Measurements from ENCODE around the gene LRRN2. TPM values are rescaled to one million over a fixed set of nuclear protein-coding genes. Genes with fewer than 3 reads are reported as not detected.

LRRN2 gene
- total RNA-seq, 5 donors from 2014 or later (not counting 1 experiment from before 2014, with no cell fraction given) = 0.03 TPM; not detected in 4

DNA sequence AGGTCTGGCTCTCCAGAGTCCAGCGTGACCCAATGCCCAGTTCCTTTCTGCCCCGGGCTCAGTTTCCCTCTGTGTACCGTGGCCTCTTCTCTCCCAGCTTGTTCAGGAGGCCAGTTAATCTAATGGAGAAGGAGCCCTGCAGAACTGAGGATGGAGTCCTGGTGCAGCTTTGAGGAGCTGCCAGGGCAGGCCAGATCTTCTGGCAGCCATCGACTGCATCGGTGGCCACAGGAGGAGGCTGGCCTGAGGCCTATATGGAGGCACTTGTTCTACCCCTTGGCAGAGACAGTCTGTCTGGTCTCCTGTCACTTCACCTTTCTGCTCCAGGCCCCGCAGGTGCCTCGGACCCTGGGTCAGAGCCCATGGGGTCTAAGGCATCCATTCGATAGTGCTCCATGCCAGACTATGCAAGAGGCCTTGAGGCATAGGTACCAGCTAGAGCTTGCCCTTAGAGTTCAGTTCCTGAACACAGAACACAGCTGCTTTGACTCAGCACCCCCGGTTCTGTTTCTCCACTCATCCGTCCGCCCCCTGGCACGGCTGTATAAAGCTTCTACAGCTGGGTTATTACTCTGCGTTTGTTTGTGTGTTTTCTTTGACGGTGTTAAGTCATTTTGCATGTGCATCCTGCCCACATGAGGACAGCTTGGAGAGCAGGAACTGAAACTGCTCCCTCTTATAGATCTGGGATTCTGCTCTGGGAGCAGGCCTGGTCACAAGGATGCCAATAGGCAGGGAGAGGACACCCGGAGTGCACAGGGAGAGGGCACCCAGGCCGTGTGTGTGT is 18.5 kb upstream of the LRRN2 start:
- POLR2A ChIA-PET = no interaction called here
- CTCF ChIA-PET = no interaction called here
- H3K4me1 Mint-ChIP-seq = peaks cover 17 to 37% (median 18%) of the 10 kb centered on the region in 3 donors

GRCh38 chr1:204703268-204703664 is 17.7 kb upstream of the LRRN2 start:
- 33% methylated on average over 3 of the region's 5 CpGs for WGBS (ENCODE audit: insufficient coverage)
- H3K27me3 Mint-ChIP-seq = peaks cover 0 to 10% of the 10 kb centered on the region in 2 donors
- Histone ChIP-seq H3K4me3 (ENCODE audit: control insufficient read depth in 1 of 2, extremely low read depth in 1 of 2, low read length in 1 of 2) (no peak overlapping the region), H3K9me3 (no peaks in the 10 kb centered on the region), H3K27me3 (replicated peaks in 1 of 2; ENCODE audit: control insufficient read depth in 2 of 2, extremely low read depth in 1 of 2, insufficient read depth in 2 of 2, low read length in 1 of 2) (peaks cover 0 to 34% of the 10 kb centered on the region in 2 experiments), H3K27ac (ENCODE audit: low read length) (no peak overlapping the region), H3K4me1 (ENCODE audit: control insufficient read depth in 1 of 2, extremely low read depth in 1 of 2, insufficient read depth in 2 of 2, low read length in 2 of 2) (peaks cover 12 to 19% of the 10 kb centered on the region in 2 experiments), H3K36me3 (ENCODE audit: control insufficient read depth in 2 of 2, extremely low read depth in 1 of 2, insufficient read depth in 1 of 2, low read length in 1 of 2) (no peaks in the 10 kb centered on the region)
- DNase-seq (no peak), ATAC-seq (replicated peaks in 1 of 4) (no peak)
- H3K9me3 Mint-ChIP-seq = no peaks in the 10 kb centered on the region
- H3K27ac Mint-ChIP-seq = no peak overlapping the region
- ChIA-PET CTCF (no interaction called here), POLR2A (no interaction called here)
- H3K4me1 Mint-ChIP-seq = peaks cover 17 to 37% (median 18%) of the 10 kb centered on the region in 3 donors
- no peak overlapping the region for H3K4me3 Mint-ChIP-seq
- H3K36me3 Mint-ChIP-seq = no peaks in the 10 kb centered on the region

More for the DNA sequence above, 18.5 kb upstream of the LRRN2 start:
- Histone ChIP-seq H3K9me3 (no peaks in the 10 kb centered on the region), H3K27me3 (replicated peaks in 1 of 2; ENCODE audit: control insufficient read depth in 2 of 2, extremely low read depth in 1 of 2, insufficient read depth in 2 of 2, low read length in 1 of 2) (peaks cover 0 to 34% of the 10 kb centered on the region in 2 experiments), H3K4me3 (ENCODE audit: control insufficient read depth in 1 of 2, extremely low read depth in 1 of 2, low read length in 1 of 2) (no peak overlapping the region), H3K36me3 (ENCODE audit: control insufficient read depth in 2 of 2, extremely low read depth in 1 of 2, insufficient read depth in 1 of 2, low read length in 1 of 2) (no peaks in the 10 kb centered on the region), H3K27ac (ENCODE audit: low read length) (no peak overlapping the region), H3K4me1 (ENCODE audit: control insufficient read depth in 1 of 2, extremely low read depth in 1 of 2, insufficient read depth in 2 of 2, low read length in 2 of 2) (peaks cover 12 to 19% of the 10 kb centered on the region in 2 experiments)
- 78% methylated on average over 10 of the region's 16 CpGs for WGBS (ENCODE audit: insufficient coverage)
- Mint-ChIP-seq H3K9me3 (no peaks in the 10 kb centered on the region), H3K4me3 (no peak overlapping the region), H3K27me3 (peaks cover 0 to 12% of the 10 kb centered on the region in 2 donors), H3K27ac (no peak overlapping the region), H3K36me3 (no peaks in the 10 kb centered on the region)
- DNase-seq (no peak), ATAC-seq (replicated peaks in 1 of 4) (no peak)

- Histone ChIP-seq H3K9me3 (no peaks in the 10 kb centered on the region), H3K4me1 (ENCODE audit: control insufficient read depth in 1 of 2, extremely low read depth in 1 of 2, insufficient read depth in 2 of 2, low read length in 2 of 2) (peaks cover 12 to 17% of the 10 kb centered on the region in 2 experiments), H3K27ac (ENCODE audit: low read length) (no peak overlapping the region), H3K27me3 (replicated peaks in 1 of 2; ENCODE audit: control insufficient read depth in 2 of 2, extremely low read depth in 1 of 2, insufficient read depth in 2 of 2, low read length in 1 of 2) (peaks cover 0 to 30% of the 10 kb centered on the region in 2 experiments), H3K36me3 (ENCODE audit: control insufficient read depth in 2 of 2, extremely low read depth in 1 of 2, insufficient read depth in 1 of 2, low read length in 1 of 2) (no peaks in the 10 kb centered on the region), H3K4me3 (ENCODE audit: control insufficient read depth in 1 of 2, extremely low read depth in 1 of 2, low read length in 1 of 2) (no peak overlapping the region)
- Mint-ChIP-seq H3K36me3 (no peaks in the 10 kb centered on the region), H3K9me3 (no peaks in the 10 kb centered on the region), H3K27ac (no peak overlapping the region), H3K27me3 (peaks cover 0 to 10% of the 10 kb centered on the region in 2 donors), H3K4me1 (peaks cover 14 to 32% (median 17%) of the 10 kb centered on the region in 3 donors), H3K4me3 (no peak overlapping the region)
- CTCF ChIA-PET = no interaction called here
- ATAC-seq (replicated peaks in 1 of 4) (no peak), DNase-seq (no peak)
- POLR2A ChIA-PET = no interaction called here
- 60% methylated on average over 1 of the region's 8 CpGs for WGBS (ENCODE audit: insufficient coverage)
Observed at GRCh38 chr1:204702552-204703267, 17.2 kb upstream of the LRRN2 start.

DNA sequence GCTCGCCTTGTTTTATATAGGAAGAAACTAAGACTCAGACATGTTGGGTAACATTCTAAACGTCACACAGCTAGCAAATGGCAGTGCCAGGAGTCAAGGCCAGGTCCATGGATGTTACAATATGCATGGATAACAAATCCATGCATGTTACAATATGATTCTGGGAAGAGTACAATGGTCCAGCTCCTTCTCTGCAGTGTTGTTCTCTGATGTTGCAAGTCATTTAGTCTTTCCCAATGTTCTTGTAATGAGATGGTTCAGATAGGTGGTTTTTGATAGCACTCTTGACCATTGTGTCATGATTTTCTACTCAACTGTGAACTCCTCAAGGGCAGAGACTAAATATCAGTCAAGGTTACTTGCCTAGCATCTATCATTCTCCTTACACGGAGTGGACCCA is 15.7 kb upstream of the LRRN2 start:
- DNase-seq = no peak
- Histone ChIP-seq H3K27ac (ENCODE audit: low read length) (no peak overlapping the region), H3K27me3 (replicated peaks in 1 of 2; ENCODE audit: control insufficient read depth in 2 of 2, extremely low read depth in 1 of 2, insufficient read depth in 2 of 2, low read length in 1 of 2) (peaks cover 0 to 22% of the 10 kb centered on the region in 2 experiments), H3K9me3 (no peaks in the 10 kb centered on the region), H3K36me3 (ENCODE audit: control insufficient read depth in 2 of 2, extremely low read depth in 1 of 2, insufficient read depth in 1 of 2, low read length in 1 of 2) (no peaks in the 10 kb centered on the region), H3K4me1 (ENCODE audit: control insufficient read depth in 1 of 2, extremely low read depth in 1 of 2, insufficient read depth in 2 of 2, low read length in 2 of 2) (peaks cover 4% of the 10 kb centered on the region in 2 experiments), H3K4me3 (ENCODE audit: control insufficient read depth in 1 of 2, extremely low read depth in 1 of 2, low read length in 1 of 2) (no peak overlapping the region)
- Mint-ChIP-seq H3K4me3 (no peak overlapping the region), H3K27me3 (peaks cover 0 to 7% of the 10 kb centered on the region in 2 donors), H3K27ac (no peak overlapping the region), H3K36me3 (no peaks in the 10 kb centered on the region), H3K9me3 (no peaks in the 10 kb centered on the region), H3K4me1 (peaks cover 4 to 18% (median 5%) of the 10 kb centered on the region in 3 donors)
- ATAC-seq (replicated peaks in 1 of 4) = no peak
- ChIA-PET POLR2A (no interaction called here), CTCF (no interaction called here)
- 64% methylated on average over 2 of the region's 3 CpGs for WGBS (ENCODE audit: insufficient coverage)

- Histone ChIP-seq H3K4me1 (ENCODE audit: control insufficient read depth in 1 of 2, extremely low read depth in 1 of 2, insufficient read depth in 2 of 2, low read length in 2 of 2) (no peaks in the 10 kb centered on the region), H3K27ac (ENCODE audit: low read length) (no peak overlapping the region), H3K36me3 (ENCODE audit: control insufficient read depth in 2 of 2, extremely low read depth in 1 of 2, insufficient read depth in 1 of 2, low read length in 1 of 2) (no peaks in the 10 kb centered on the region), H3K27me3 (replicated peaks in 1 of 2; ENCODE audit: control insufficient read depth in 2 of 2, extremely low read depth in 1 of 2, insufficient read depth in 2 of 2, low read length in 1 of 2) (peaks cover 0 to 7% of the 10 kb centered on the region in 2 experiments), H3K9me3 (no peaks in the 10 kb centered on the region), H3K4me3 (ENCODE audit: control insufficient read depth in 1 of 2, extremely low read depth in 1 of 2, low read length in 1 of 2) (no peak overlapping the region)
- POLR2A ChIA-PET = interaction anchor here in 1 of 2 donors (0.6 kb wide), 1 partner anchor 56 kb away, joined by 7 read pairs; no protein-coding TSS in a partner anchor
- H3K4me1 Mint-ChIP-seq = no peaks in the 10 kb centered on the region
- H3K27me3 Mint-ChIP-seq = peaks cover 3 to 6% of the 10 kb centered on the region in 2 donors
- no peak overlapping the region for H3K4me3 Mint-ChIP-seq
- ATAC-seq (replicated peaks in 1 of 4) (no peak), DNase-seq (no peak)
- CTCF ChIA-PET = no interaction called here
- 100% methylated on average over 4 of the region's 5 CpGs for WGBS (ENCODE audit: insufficient coverage)
- H3K9me3 Mint-ChIP-seq = no peaks in the 10 kb centered on the region
- H3K27ac Mint-ChIP-seq = no peak overlapping the region
- no peaks in the 10 kb centered on the region for H3K36me3 Mint-ChIP-seq
Observed at GRCh38 chr1:204697893-204698292, 12.4 kb upstream of the LRRN2 start.

- no peak overlapping the region for H3K4me3 ChIP-seq (ENCODE audit: control insufficient read depth in 1 of 2, extremely low read depth in 1 of 2, low read length in 1 of 2)
- ChIA-PET POLR2A (no interaction called here), CTCF (no interaction called here)
- Mint-ChIP-seq H3K27me3 (peaks cover 3 to 10% of the 10 kb centered on the region in 2 donors), H3K9me3 (no peaks in the 10 kb centered on the region), H3K4me3 (no peak overlapping the region), H3K27ac (no peak overlapping the region), H3K36me3 (no peaks in the 10 kb centered on the region), H3K4me1 (peaks cover 0 to 2% (median 0%) of the 10 kb centered on the region in 3 donors)
- no peak for DNase-seq
- H3K27ac ChIP-seq (ENCODE audit: low read length) = no peak overlapping the region
- H3K9me3 ChIP-seq = no peaks in the 10 kb centered on the region
- 88% methylated on average over 13 of the region's 17 CpGs for WGBS (ENCODE audit: insufficient coverage)
- ATAC-seq (replicated peaks in 1 of 4) = no peak
- H3K27me3 ChIP-seq (replicated peaks in 1 of 2; ENCODE audit: control insufficient read depth in 2 of 2, extremely low read depth in 1 of 2, insufficient read depth in 2 of 2, low read length in 1 of 2) = peaks cover 0 to 2% of the 10 kb centered on the region in 2 experiments
- H3K36me3 ChIP-seq (ENCODE audit: control insufficient read depth in 2 of 2, extremely low read depth in 1 of 2, insufficient read depth in 1 of 2, low read length in 1 of 2) = no peaks in the 10 kb centered on the region
- no peaks in the 10 kb centered on the region for H3K4me1 ChIP-seq (ENCODE audit: control insufficient read depth in 1 of 2, extremely low read depth in 1 of 2, insufficient read depth in 2 of 2, low read length in 2 of 2)
Observed at GRCh38 chr1:204696606-204697005, 11.1 kb upstream of the LRRN2 start.

Data from T-cell (primary cell).